Activated CD8-positive, alpha-beta T cell treated with anti-CD3 and anti-CD28 coated beads for 36 hours (primary cell): Measurements from ENCODE around the gene WIPF1. TPM values are rescaled to one million over a fixed set of nuclear protein-coding genes. Genes with fewer than 3 reads are reported as not detected.
A peak's percentile ranks its signal among the peaks of the same experiment; 100 is the strongest.

Experiments
- ATAC-seq: fragments of 200-7000 bp; cut with Tn5 transposase; one replicate; pipeline ENCODE4 v1.10.0; 2021; ENCODE audit warnings: mild to moderate bottlenecking, moderate library complexity
- CTCF ChIA-PET: fragments of 350-600 bp; sonication (Branson Sonifier 250); formaldehyde crosslinking; loops from one replicate; lab custom pipeline; 2021; ENCODE audit warnings: antibody characterized with exemption; lab: Charles Lee
- POLR2A ChIA-PET: fragments of 350-600 bp; sonication (Branson Sonifier 250); formaldehyde crosslinking; loops from one replicate; lab custom pipeline; 2021; ENCODE audit warnings: antibody characterized with exemption; lab: Charles Lee
- DNase-seq: peaks from one replicate; pipeline ENCODE4 v3.0.0-alpha.2; 2020
- H3K27ac Mint-ChIP-seq: one replicate; pipeline ENCODE4 v1.8.0; 2021; ENCODE audit warnings: mild to moderate bottlenecking, mixed read lengths
- H3K27me3 Mint-ChIP-seq: one replicate; pipeline ENCODE4 v1.8.0; 2021; ENCODE audit warnings: mixed read lengths
- H3K36me3 Mint-ChIP-seq: one replicate; pipeline ENCODE4 v1.8.0; 2021; ENCODE audit warnings: low read depth, mixed read lengths
- H3K4me1 Mint-ChIP-seq: one replicate; pipeline ENCODE4 v1.8.0; 2021; ENCODE audit warnings: low read depth, mixed read lengths
- H3K4me3 Mint-ChIP-seq: one replicate; pipeline ENCODE4 v1.8.0; 2021; ENCODE audit warnings: mild to moderate bottlenecking, moderate library complexity, mixed read lengths
- H3K9me3 Mint-ChIP-seq: one replicate; pipeline ENCODE4 v1.8.0; 2021; ENCODE audit warnings: mixed read lengths
- intact Hi-C: fragments of 100-400 bp; cut with micrococcal nuclease; formaldehyde crosslinking; loops from one replicate; pipeline ENCODE4 v1.10.0; 2022
- total RNA-seq, 2 experiments: library from RNA; stranded (reverse); gene quantifications; one replicate each; pipeline ENCODE4 v1.2.3, GENCODE V29; 2021
- TF ChIP-seq, protein P1 (sequence below): fragments of 200-600 bp; IDR thresholded peaks from one replicate; pipeline ENCODE4 v1.8.0; 2022; ENCODE audit warnings: antibody characterized with exemption, mild to moderate bottlenecking

The WIPF1 gene
- total RNA-seq, 2 experiments from 2014 or later = 361 to 365 TPM

DNA sequence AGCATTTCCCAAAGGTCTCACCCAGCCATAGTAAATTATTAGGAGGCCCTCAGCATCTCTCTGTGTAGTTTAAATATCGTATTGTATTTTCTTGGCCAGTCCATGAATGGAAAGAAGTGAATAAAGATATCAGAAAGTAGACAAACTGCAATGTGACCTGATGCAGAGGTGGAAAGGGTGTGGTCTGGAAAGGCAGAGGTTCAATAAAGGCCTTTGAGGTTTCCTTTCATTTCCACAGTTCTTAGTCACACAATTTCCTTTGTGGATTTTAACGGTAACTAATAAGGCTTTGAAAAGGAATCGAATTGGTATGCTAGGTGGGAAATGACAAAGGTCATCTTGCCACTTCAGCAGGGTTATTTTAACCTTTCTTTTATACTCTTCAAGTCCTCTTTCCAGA, 20.1 kb upstream of the WIPF1 start:
- DNase-seq = no peak
- Mint-ChIP-seq H3K27me3 (no peaks in the 10 kb centered on the region), H3K36me3 (peaks cover 60% of the 10 kb centered on the region), H3K27ac (peak overlapping the region; percentile 92), H3K9me3 (no peaks in the 10 kb centered on the region), H3K4me3 (peak overlapping the region; percentile 50), H3K4me1 (peaks cover 77% of the 10 kb centered on the region)
- ATAC-seq = peak; percentile 49
- ChIA-PET CTCF (interaction anchor here (1.0 to 4.1 kb wide), 7 partner anchors 11 to 70 kb away, joined by 3 to 24 read pairs (median 4); partner anchors contain the start of gene WIPF1), POLR2A (interaction anchor here (0.6 to 20.8 kb wide), 5 partner anchors 9 to 22 kb away, joined by 3 to 283 read pairs (median 5); partner anchors contain the start of gene WIPF1)
- TF ChIP-seq, protein P1, sequence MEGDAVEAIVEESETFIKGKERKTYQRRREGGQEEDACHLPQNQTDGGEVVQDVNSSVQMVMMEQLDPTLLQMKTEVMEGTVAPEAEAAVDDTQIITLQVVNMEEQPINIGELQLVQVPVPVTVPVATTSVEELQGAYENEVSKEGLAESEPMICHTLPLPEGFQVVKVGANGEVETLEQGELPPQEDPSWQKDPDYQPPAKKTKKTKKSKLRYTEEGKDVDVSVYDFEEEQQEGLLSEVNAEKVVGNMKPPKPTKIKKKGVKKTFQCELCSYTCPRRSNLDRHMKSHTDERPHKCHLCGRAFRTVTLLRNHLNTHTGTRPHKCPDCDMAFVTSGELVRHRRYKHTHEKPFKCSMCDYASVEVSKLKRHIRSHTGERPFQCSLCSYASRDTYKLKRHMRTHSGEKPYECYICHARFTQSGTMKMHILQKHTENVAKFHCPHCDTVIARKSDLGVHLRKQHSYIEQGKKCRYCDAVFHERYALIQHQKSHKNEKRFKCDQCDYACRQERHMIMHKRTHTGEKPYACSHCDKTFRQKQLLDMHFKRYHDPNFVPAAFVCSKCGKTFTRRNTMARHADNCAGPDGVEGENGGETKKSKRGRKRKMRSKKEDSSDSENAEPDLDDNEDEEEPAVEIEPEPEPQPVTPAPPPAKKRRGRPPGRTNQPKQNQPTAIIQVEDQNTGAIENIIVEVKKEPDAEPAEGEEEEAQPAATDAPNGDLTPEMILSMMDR = no peak
- intact Hi-C loops = loop anchor here (2.0 kb wide), 1 partner anchor 13 kb away; no protein-coding TSS in a partner anchor

DNA sequence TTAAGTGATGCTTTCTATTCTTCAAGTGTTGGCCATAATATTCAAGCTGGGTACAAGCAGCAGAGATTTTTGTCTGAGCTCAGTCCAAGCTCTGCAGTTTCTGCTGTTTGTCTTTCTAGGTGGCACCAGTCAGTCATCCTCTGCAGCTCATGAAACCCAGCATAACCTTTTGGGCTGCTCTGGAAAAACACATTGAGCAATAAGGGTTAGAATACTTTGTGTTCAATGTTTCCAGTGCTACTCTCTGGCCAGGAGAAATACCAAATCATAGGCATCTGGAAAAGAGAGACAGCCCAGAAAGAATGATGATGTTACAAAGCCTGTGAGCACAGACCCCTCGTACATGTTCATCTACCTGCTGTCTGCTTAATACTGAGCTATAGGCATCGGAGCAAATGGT, 19.5 kb upstream of the WIPF1 start:
- peak overlapping the region; percentile 50 for H3K4me3 Mint-ChIP-seq
- DNase-seq (no peak), ATAC-seq (peak; percentile 53)
- TF ChIP-seq, protein P1 = no peak
- H3K36me3 Mint-ChIP-seq = peaks cover 63% of the 10 kb centered on the region
- H3K27me3 Mint-ChIP-seq = no peaks in the 10 kb centered on the region
- no peaks in the 10 kb centered on the region for H3K9me3 Mint-ChIP-seq
- H3K4me1 Mint-ChIP-seq = peaks cover 81% of the 10 kb centered on the region
- CTCF ChIA-PET = interaction anchor here (0.8 to 4.1 kb wide), 8 partner anchors 9 to 69 kb away, joined by 3 to 24 read pairs (median 4); partner anchors contain the start of gene WIPF1
- POLR2A ChIA-PET = interaction anchor here (1.2 to 20.8 kb wide), 4 partner anchors 8 to 60 kb away, joined by 3 to 283 read pairs (median 92); partner anchors contain the start of gene WIPF1
- intact Hi-C loops = loop anchor here (2.0 kb wide), 1 partner anchor 14 kb away; no protein-coding TSS in a partner anchor
- peak overlapping the region; percentile 92 for H3K27ac Mint-ChIP-seq

DNA sequence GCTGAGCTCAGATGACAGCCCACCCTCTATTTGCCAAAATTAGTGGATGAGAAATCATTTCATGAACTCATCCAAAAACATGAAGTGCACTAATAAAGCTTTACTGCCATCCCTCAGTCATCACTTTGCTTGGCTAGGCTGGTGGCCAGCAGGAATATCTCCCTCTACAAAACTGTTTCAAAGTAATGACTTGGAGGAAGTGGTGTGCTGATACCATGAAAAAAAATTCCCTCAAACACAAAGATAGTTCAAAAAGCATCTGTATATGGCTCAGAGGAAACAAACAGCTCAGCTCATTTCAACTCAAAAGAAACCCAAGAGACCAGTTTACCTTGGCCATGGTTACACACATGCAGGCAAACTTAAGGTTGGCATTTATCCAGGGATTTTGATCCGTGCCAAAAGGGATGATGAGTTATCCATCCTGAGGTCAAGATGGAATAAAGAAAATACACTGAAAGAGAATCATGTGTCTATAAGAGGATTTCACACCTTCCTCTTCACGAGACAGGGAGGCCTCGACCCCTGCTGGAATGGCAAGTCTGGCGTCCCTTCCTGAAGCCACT, 18.4 kb upstream of the WIPF1 start:
- peak overlapping the region; percentile 11 for H3K4me3 Mint-ChIP-seq
- peaks cover 86% of the 10 kb centered on the region for H3K4me1 Mint-ChIP-seq
- CTCF ChIA-PET = interaction anchor here (0.8 to 4.1 kb wide), 11 partner anchors 10 to 153 kb away, joined by 3 to 24 read pairs (median 3); no protein-coding TSS in a partner anchor
- POLR2A ChIA-PET = interaction anchor here (1.3 to 20.8 kb wide), 4 partner anchors 8 to 62 kb away, joined by 3 to 283 read pairs (median 91); partner anchors contain the start of gene WIPF1
- no peaks in the 10 kb centered on the region for H3K27me3 Mint-ChIP-seq
- peaks cover 64% of the 10 kb centered on the region for H3K36me3 Mint-ChIP-seq
- TF ChIP-seq, protein P1 = no peak
- intact Hi-C loops = loop anchor here (2.0 kb wide), 1 partner anchor 15 kb away; no protein-coding TSS in a partner anchor
- H3K27ac Mint-ChIP-seq = peak overlapping the region; percentile 93
- no peaks in the 10 kb centered on the region for H3K9me3 Mint-ChIP-seq
- DNase-seq (no peak), ATAC-seq (peak; percentile 41)

DNA sequence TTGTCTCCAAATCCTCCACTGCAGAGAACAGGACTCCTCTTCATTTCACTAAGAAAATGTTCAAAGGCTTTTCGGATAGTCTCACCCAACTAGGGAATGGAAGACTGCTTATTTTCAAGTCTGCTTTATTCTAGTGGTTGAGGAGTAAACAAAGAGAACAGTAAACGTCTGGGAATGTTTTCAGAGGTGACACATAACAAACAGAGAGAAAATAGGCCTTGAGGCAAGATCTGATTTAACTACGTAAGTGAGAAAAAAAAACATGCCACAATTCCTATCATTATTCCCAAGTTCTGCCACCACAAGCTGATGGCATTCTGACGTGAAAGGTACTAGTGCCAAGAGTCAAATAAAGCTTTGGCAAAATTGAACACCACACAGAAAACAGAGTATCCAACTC, 16.7 kb upstream of the WIPF1 start:
- intact Hi-C loops = no loop called here
- Mint-ChIP-seq H3K27ac (peak overlapping the region; percentile 40), H3K4me1 (peaks cover 90% of the 10 kb centered on the region), H3K27me3 (no peaks in the 10 kb centered on the region), H3K4me3 (no peak overlapping the region), H3K36me3 (peaks cover 65% of the 10 kb centered on the region), H3K9me3 (no peaks in the 10 kb centered on the region)
- TF ChIP-seq, protein P1 = no peak
- ChIA-PET CTCF (interaction anchor here (1.7 kb wide), 1 partner anchor 11 kb away, joined by 3 read pairs; no protein-coding TSS in a partner anchor), POLR2A (interaction anchor here (14.4 to 20.8 kb wide), 2 partner anchors 15 to 18 kb away, joined by 179 to 283 read pairs; partner anchors contain the start of gene WIPF1)
- no peak for ATAC-seq
- no peak for DNase-seq
